AG04449 (cell line): ENCODE results near the gene ECM1.

ENCODE experiments used
- CTCF ChIA-PET: fragments of 350-600 bp; formaldehyde crosslinking; extraction: SDS; loops from one replicate; lab custom pipeline; 2021; ENCODE audit warnings: antibody characterized with exemption; lab: Yijun Ruan, JAX
- POLR2A ChIA-PET: fragments of 400-600, 350-600 bp; formaldehyde crosslinking; extraction: SDS; loops from one replicate; lab custom pipeline; 2020; ENCODE audit warnings: antibody characterized with exemption, inconsistent platforms; lab: Yijun Ruan, JAX
- DNase-seq: peaks from one replicate; pipeline ENCODE4 v3.0.0-alpha.2; 2010; ENCODE audit warnings: low read depth, low spot score
- H3K4me3 ChIP-seq: 2 replicates; pipeline ENCODE4 v1.5.1; 2011; ENCODE audit warnings: low read depth, mild to moderate bottlenecking, control low read depth, low read length
- TF ChIP-seq, protein P1 (sequence below): IDR thresholded peaks from one replicate; pipeline ENCODE4 v1.5.1; 2011; ENCODE audit warnings: mild to moderate bottlenecking, moderate library complexity, low read length, control low read depth, inconsistent platforms; ENCODE audit not compliant: insufficient read depth; ENCODE audit errors: missing control alignments

The ECM1 gene

DNA sequence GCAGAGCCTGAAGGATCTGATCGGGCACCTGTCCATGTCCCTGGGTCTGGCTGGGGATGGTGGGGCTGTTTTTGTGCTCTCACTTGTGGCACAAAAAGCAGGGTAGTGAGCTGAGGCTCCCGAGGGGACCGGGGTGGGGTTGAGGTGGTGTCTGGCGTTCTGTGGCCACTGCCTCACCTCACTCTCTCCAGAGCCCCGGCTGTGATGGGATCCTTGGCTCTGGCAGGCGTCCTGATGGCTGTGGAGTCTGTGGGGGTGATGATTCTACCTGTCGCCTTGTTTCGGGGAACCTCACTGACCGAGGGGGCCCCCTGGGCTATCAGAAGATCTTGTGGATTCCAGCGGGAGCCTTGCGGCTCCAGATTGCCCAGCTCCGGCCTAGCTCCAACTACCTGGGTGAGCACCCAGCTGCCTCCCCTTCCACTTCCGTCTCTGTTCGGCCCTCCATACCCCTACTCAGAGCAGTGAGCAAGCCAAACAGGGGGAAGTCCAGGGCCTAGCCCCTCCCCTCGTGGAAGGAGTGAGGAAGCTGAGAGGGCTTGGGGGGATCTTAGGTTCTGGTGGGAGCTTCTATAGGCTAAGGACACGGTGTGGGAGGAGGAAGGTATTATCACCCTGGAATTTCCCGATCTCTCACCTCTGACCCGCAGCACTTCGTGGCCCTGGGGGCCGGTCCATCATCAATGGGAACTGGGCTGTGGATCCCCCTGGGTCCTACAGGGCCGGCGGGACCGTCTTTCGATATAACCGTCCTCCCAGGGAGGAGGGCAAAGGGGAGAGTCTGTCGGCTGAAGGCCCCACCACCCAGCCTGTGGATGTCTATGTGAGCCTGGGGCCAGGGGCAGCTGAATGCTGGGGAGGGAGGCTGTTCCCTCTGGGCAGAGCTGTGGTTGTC lies 48.3 kb downstream of the ECM1 start:
- ChIA-PET CTCF (interaction anchor here (0.9 to 19.4 kb wide), 2 partner anchors 24 to 64 kb away, joined by 4 to 315 read pairs; partner anchors contain the start of gene ENSA), POLR2A (interaction anchor here (1.1 kb wide), 1 partner anchor 23 kb away, joined by 4 read pairs; the partner anchor contains the start of gene MCL1)
- TF ChIP-seq, protein P1, sequence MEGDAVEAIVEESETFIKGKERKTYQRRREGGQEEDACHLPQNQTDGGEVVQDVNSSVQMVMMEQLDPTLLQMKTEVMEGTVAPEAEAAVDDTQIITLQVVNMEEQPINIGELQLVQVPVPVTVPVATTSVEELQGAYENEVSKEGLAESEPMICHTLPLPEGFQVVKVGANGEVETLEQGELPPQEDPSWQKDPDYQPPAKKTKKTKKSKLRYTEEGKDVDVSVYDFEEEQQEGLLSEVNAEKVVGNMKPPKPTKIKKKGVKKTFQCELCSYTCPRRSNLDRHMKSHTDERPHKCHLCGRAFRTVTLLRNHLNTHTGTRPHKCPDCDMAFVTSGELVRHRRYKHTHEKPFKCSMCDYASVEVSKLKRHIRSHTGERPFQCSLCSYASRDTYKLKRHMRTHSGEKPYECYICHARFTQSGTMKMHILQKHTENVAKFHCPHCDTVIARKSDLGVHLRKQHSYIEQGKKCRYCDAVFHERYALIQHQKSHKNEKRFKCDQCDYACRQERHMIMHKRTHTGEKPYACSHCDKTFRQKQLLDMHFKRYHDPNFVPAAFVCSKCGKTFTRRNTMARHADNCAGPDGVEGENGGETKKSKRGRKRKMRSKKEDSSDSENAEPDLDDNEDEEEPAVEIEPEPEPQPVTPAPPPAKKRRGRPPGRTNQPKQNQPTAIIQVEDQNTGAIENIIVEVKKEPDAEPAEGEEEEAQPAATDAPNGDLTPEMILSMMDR, result no peak
- H3K4me3 ChIP-seq, result no peak overlapping the region
- DNase-seq, result no peak

GRCh38 chr1:150557065-150557600 lies 49.2 kb downstream of the ECM1 start:
- DNase-seq, result no peak
- CTCF ChIA-PET, result interaction anchor here (0.9 to 19.4 kb wide), 4 partner anchors 13 to 94 kb away, joined by 4 to 315 read pairs (median 56); partner anchors contain the start of gene ENSA
- no peak overlapping the region for H3K4me3 ChIP-seq

GRCh38 chr1:150557813-150558212 lies 49.9 kb downstream of the ECM1 start:
- no peak for DNase-seq
- no peak overlapping the region for H3K4me3 ChIP-seq
- TF ChIP-seq, protein P1, result no peak
- CTCF ChIA-PET, result interaction anchor here (0.8 to 19.4 kb wide), 8 partner anchors 8 to 255 kb away, joined by 4 to 315 read pairs (median 59); partner anchors contain the start of genes ADAMTSL4, ENSA and MCL1
- POLR2A ChIA-PET, result no interaction called here

More at GRCh38 chr1:150557065-150557600, 49.2 kb downstream of the ECM1 start:
- TF ChIP-seq, protein P1, result no peak
- POLR2A ChIA-PET, result no interaction called here

DNA sequence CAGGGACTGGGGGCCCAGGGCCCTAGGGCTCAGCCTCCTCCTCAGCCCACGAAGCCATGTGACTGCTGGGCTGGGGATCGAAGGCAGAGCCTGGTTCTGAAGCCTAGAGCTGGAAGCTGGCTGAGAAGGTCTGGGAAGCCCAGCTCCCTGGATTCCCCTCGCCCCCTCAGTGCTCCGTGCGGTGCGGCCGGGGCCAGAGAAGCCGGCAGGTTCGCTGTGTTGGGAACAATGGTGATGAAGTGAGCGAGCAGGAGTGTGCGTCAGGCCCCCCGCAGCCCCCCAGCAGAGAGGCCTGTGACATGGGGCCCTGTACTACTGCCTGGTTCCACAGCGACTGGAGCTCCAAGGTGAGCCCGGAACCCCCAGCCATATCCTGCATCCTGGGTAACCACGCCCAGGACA lies 50.4 kb downstream of the ECM1 start:
- ChIA-PET POLR2A (no interaction called here), CTCF (interaction anchor here (0.7 to 19.4 kb wide), 11 partner anchors 9 to 325 kb away, joined by 3 to 315 read pairs (median 43); partner anchors contain the start of genes ADAMTSL4, ENSA, FALEC and MCL1)
- TF ChIP-seq, protein P1, result no peak
- no peak for DNase-seq
- no peak overlapping the region for H3K4me3 ChIP-seq

GRCh38 chr1:150558761-150559655 lies 51.1 kb downstream of the ECM1 start:
- CTCF ChIA-PET, result interaction anchor here (0.7 to 19.4 kb wide), 28 partner anchors 9 to 448 kb away, joined by 3 to 315 read pairs (median 8); partner anchors contain the start of genes ADAMTSL4, CTSK, ECM1 and ENSA
- H3K4me3 ChIP-seq, result no peak overlapping the region
- TF ChIP-seq, protein P1, result no peak
- DNase-seq, result no peak
- POLR2A ChIA-PET, result interaction anchor here (0.6 to 7.2 kb wide), 4 partner anchors 9 to 70 kb away, joined by 3 to 135 read pairs (median 3); partner anchors contain the start of genes ENSA and MCL1
